ENCODE measurements around the gene NAALADL2. TPM values are rescaled to one million over a fixed set of nuclear protein-coding genes. Genes with fewer than 3 reads are reported as not detected.

NAALADL2 gene
- total RNA-seq, 1 donor from 2014 or later, result 1.1 TPM

DNA sequence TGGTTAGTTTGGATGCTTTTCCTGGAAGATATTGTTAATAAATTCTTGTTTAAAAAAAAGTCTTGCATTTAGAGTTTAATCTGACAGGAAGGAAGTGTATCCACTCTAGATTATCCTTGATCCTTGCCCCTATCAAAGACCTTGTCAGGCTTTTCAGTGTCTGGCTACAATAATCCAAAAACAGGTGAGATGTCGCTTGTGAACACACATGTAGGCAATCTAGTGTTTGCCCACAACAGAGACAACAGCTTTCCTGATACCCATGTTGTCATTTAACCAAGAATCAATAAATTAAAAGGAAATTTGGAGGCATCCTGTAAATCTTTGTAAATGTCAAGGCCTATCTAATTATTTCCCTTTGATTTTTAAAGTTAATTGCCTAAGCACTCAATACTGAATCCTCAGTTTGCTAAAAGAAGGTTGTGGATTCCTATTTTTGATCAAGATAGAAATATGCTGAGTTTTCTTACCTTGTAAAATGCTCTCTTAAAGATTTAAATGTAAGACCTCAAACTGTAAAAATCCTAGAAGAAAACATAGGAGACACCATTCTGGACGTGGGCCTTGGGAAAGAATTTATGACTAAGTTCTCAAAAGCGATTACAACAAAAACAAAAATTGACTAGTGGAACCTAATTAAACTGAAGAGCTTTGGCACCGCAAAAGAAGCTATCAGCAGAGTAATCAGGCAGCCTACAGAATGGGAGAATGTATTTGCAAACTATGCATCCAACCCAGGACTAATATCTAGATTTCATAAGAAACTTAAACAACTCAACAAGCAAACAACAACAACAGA, 207.7 kb downstream of the NAALADL2 start:
- Histone ChIP-seq H3K27me3 (ENCODE audit: control insufficient read depth, insufficient read depth, low read length) (no peaks in the 10 kb centered on the region), H3K4me3 (ENCODE audit: low read depth, low read length) (no peak overlapping the region), H3K36me3 (ENCODE audit: control insufficient read depth, insufficient read depth, low read length) (no peaks in the 10 kb centered on the region)
- DNase-seq (ENCODE audit: low read depth), result no peak
- TF ChIP-seq CTCF (IDR thresholded peaks at IDR 0.05; ENCODE audit: insufficient read depth, low read length, severe bottlenecking), result no peak
- FAIRE-seq, result no peak

DNA sequence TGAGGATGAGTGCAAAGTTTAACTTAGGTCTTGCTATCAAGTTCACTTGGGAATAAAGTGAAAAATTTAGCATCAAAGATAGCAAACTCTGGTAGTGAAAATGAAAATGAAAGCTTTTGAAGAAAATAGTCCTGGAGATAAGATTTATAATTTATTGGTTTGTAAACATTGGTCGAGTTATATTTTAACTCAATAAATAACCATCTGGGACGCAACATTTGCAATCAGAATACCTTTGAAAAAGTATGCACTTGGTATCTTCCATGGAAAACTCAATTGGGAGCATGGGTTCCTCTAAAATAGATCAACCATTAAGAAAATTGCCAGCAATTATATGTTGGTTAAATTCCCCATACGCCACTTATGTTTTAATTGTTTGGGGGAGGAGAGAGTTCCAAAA, 209.5 kb downstream of the NAALADL2 start:
- no peaks in the 10 kb centered on the region for H3K36me3 ChIP-seq (ENCODE audit: control insufficient read depth, insufficient read depth, low read length)

GRCh38 chr3:175070946-175071345, 211.8 kb downstream of the NAALADL2 start:
- FAIRE-seq (no peak), DNase-seq (ENCODE audit: low read depth) (peak; percentile 46)
- H3K27me3 ChIP-seq (ENCODE audit: control insufficient read depth, insufficient read depth, low read length), result no peaks in the 10 kb centered on the region
- H3K36me3 ChIP-seq (ENCODE audit: control insufficient read depth, insufficient read depth, low read length), result no peaks in the 10 kb centered on the region
- no peak overlapping the region for H3K4me3 ChIP-seq (ENCODE audit: low read depth, low read length)
- no peak for TF ChIP-seq CTCF (IDR thresholded peaks at IDR 0.05; ENCODE audit: insufficient read depth, low read length, severe bottlenecking)

More for the DNA sequence above, 209.5 kb downstream of the NAALADL2 start:
- FAIRE-seq (no peak), DNase-seq (ENCODE audit: low read depth) (no peak)
- Histone ChIP-seq H3K27me3 (ENCODE audit: control insufficient read depth, insufficient read depth, low read length) (no peaks in the 10 kb centered on the region), H3K4me3 (ENCODE audit: low read depth, low read length) (no peak overlapping the region)
- TF ChIP-seq CTCF (IDR thresholded peaks at IDR 0.05; ENCODE audit: insufficient read depth, low read length, severe bottlenecking), result no peak

DNA sequence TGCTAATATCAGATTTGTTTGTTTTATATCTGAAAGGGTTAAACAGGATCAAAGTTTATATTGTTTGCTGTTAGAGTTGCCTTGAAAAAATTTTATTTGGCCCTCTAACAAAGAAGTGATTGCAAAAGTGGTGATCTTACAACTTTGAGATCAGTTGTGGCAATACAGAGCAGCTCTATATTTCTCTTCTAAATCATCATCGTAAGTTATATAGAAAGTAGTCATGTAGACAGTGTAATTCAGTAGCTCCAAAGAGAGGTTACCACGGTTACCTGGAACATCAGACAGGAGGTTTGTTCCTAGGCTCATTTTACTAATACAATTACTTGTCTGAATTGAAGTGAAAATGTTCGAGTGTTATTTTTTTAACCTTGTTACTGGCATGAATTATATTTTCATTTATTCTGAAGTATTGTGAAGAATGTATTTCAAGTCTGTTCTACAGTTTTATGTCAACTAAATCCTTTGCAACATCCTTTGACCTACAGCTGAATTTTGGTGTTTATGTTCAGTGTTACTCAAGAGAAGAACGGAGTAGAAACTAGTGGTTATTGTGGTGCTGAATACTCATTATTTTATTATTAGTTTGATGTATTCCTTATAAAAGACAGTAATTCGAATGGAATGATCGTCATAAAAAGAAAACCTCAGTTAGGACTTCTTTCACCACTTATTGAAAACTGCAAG, 214.2 kb downstream of the NAALADL2 start:
- no peak for TF ChIP-seq CTCF (IDR thresholded peaks at IDR 0.05; ENCODE audit: insufficient read depth, low read length, severe bottlenecking)
- Histone ChIP-seq H3K36me3 (ENCODE audit: control insufficient read depth, insufficient read depth, low read length) (no peaks in the 10 kb centered on the region), H3K4me3 (ENCODE audit: low read depth, low read length) (no peak overlapping the region), H3K27me3 (ENCODE audit: control insufficient read depth, insufficient read depth, low read length) (no peaks in the 10 kb centered on the region)
- FAIRE-seq, result no peak
- no peak for DNase-seq (ENCODE audit: low read depth)

DNA sequence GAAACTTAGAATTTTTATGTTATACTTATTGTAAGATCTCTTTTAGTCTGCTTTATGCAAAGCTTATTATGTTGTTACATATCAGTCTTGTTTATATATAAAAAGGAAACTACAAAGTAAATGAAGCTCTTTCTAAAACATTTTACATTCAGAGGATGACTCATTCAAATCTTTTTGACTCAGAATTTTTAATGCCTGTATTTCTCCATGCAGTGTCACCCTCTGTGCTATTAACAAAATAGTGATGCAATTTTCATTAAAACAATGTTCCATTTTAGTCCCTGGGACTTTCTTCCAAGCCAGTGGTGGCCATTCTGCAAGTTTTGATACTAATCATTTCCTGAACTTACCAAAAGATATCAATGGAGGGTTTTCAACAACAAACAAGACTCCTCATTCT, 216.1 kb downstream of the NAALADL2 start:
- FAIRE-seq (no peak), DNase-seq (ENCODE audit: low read depth) (peak; percentile 47)
- TF ChIP-seq CTCF (IDR thresholded peaks at IDR 0.05; ENCODE audit: insufficient read depth, low read length, severe bottlenecking), result no peak
- H3K36me3 ChIP-seq (ENCODE audit: control insufficient read depth, insufficient read depth, low read length), result no peaks in the 10 kb centered on the region
- H3K27me3 ChIP-seq (ENCODE audit: control insufficient read depth, insufficient read depth, low read length), result no peaks in the 10 kb centered on the region
- no peak overlapping the region for H3K4me3 ChIP-seq (ENCODE audit: low read depth, low read length)

Data from bronchial epithelial cell (primary cell).